GM23338 (cell line): ENCODE measurements around the gene FTO. TPM values are rescaled to one million over a fixed set of nuclear protein-coding genes. Genes with fewer than 3 reads are reported as not detected.

Experiments used
- ATAC-seq: fragments of 200-7000 bp; cut with Tn5 transposase; 3 replicates; pipeline ENCODE4 v1.9.1; 2020
- DNase-seq: peaks from one replicate; pipeline ENCODE4 v3.0.0-alpha.2; 2015; ENCODE audit warnings: low spot score
- H2AFZ ChIP-seq: fragments of 200-600 bp; sonication (generic); 2 replicates; pipeline ENCODE4 v1.8.0; 2016; ENCODE audit warnings: antibody characterized with exemption, mild to moderate bottlenecking, moderate library complexity
- H3F3A ChIP-seq: fragments of 200-600 bp; sonication (generic); replicated peaks from 2 replicates; pipeline ENCODE4 v1.8.0; 2017; ENCODE audit warnings: antibody characterized with exemption, mixed run types, low read depth
- H3K27ac ChIP-seq: fragments of 200-600 bp; sonication (generic); 2 replicates; pipeline ENCODE4 v1.6.1; 2016; ENCODE audit warnings: low read depth
- H3K27me3 ChIP-seq: fragments of 200-600 bp; sonication (generic); 2 replicates; pipeline ENCODE4 v1.8.0; 2016; ENCODE audit warnings: mild to moderate bottlenecking, mixed run types, moderate library complexity; ENCODE audit not compliant: insufficient read depth
- H3K36me3 ChIP-seq: fragments of 200-600 bp; sonication (generic); 2 replicates; pipeline ENCODE4 v1.8.0; 2016; ENCODE audit warnings: mild to moderate bottlenecking; ENCODE audit not compliant: insufficient read depth
- H3K4me1 ChIP-seq: fragments of 200-600 bp; sonication (generic); 2 replicates; pipeline ENCODE4 v1.8.0; 2016; ENCODE audit warnings: mild to moderate bottlenecking, moderate library complexity; ENCODE audit not compliant: insufficient read depth
- H3K4me2 ChIP-seq: fragments of 200-600 bp; sonication (generic); 2 replicates; pipeline ENCODE4 v1.7.1; 2017; ENCODE audit warnings: mixed run types
- H3K4me3 ChIP-seq: fragments of 200-600 bp; sonication (generic); 2 replicates; pipeline ENCODE4 v1.6.1; 2016; ENCODE audit warnings: mixed run types
- H3K79me2 ChIP-seq: fragments of 200-600 bp; sonication (generic); replicated peaks from 2 replicates; pipeline ENCODE4 v1.8.0; 2017; ENCODE audit warnings: mild to moderate bottlenecking; ENCODE audit not compliant: insufficient read depth
- H3K9me2 ChIP-seq: fragments of 200-600 bp; sonication (generic); 2 replicates; pipeline ENCODE4 v1.8.0; 2017; ENCODE audit not compliant: insufficient read depth
- H4K20me1 ChIP-seq: fragments of 200-600 bp; sonication (generic); replicated peaks from 2 replicates; pipeline ENCODE4 v1.8.0; 2017; ENCODE audit warnings: mild to moderate bottlenecking; ENCODE audit not compliant: insufficient read depth
- H3K27ac Mint-ChIP-seq: 2 replicates; pipeline ENCODE4 v1.8.0; 2020; ENCODE audit warnings: inconsistent platforms, mild to moderate bottlenecking, moderate library complexity, mixed read lengths
- H3K27me3 Mint-ChIP-seq: 3 replicates; pipeline ENCODE4 v1.8.0; 2022; ENCODE audit warnings: low read depth, mild to moderate bottlenecking, moderate library complexity, mixed read lengths, inconsistent platforms; ENCODE audit not compliant: insufficient read depth, poor library complexity
- H3K36me3 Mint-ChIP-seq: 3 replicates; pipeline ENCODE4 v1.8.0; 2021; ENCODE audit warnings: low read depth, mild to moderate bottlenecking, inconsistent platforms, moderate library complexity, mixed read lengths
- H3K4me1 Mint-ChIP-seq: 3 replicates; pipeline ENCODE4 v1.8.0; 2020; ENCODE audit warnings: mild to moderate bottlenecking, inconsistent platforms, mixed read lengths
- H3K4me3 Mint-ChIP-seq: 3 replicates; pipeline ENCODE4 v1.8.0; 2021; ENCODE audit warnings: moderate library complexity, mild to moderate bottlenecking, inconsistent platforms, mixed read lengths
- H3K9me3 Mint-ChIP-seq: 3 replicates; pipeline ENCODE4 v1.8.0; 2020; ENCODE audit warnings: moderate library complexity, mild to moderate bottlenecking, inconsistent platforms, mixed read lengths
- CREB1 ChIP-seq: fragments of 250-450 bp; sonication (Bioruptor Pico); IDR thresholded peaks from 2 replicates; pipeline ENCODE4 v1.5.0; 2020; ENCODE audit warnings: low read depth, mild to moderate bottlenecking, moderate library complexity
- EZH2 ChIP-seq: fragments of 200-600 bp; sonication (generic); IDR thresholded peaks from one replicate; pipeline ENCODE4 v1.8.0; 2017; ENCODE audit warnings: antibody characterized with exemption, mild to moderate bottlenecking, low read depth; ENCODE audit not compliant: unreplicated experiment
- EZH2phosphoT487 ChIP-seq: fragments of 200-600 bp; sonication (generic); IDR thresholded peaks from one replicate; pipeline ENCODE4 v1.8.1; 2018; ENCODE audit warnings: antibody characterized with exemption; ENCODE audit not compliant: unreplicated experiment
- JUNB ChIP-seq: IDR thresholded peaks from one replicate; pipeline ENCODE4 v1.6.1; 2016; ENCODE audit warnings: antibody characterized with exemption; ENCODE audit not compliant: unreplicated experiment
- POLR2AphosphoS5 ChIP-seq: IDR thresholded peaks from 2 replicates; pipeline ENCODE4 v1.6.1; 2016; ENCODE audit warnings: antibody characterized with exemption, low read depth
- STAT1 ChIP-seq: IDR thresholded peaks from one replicate; pipeline ENCODE4 v1.6.1; 2016; ENCODE audit warnings: antibody characterized with exemption; ENCODE audit not compliant: unreplicated experiment
- ZNF331 ChIP-seq: fragments of 250-450 bp; sonication (Bioruptor Pico); IDR thresholded peaks from 2 replicates; pipeline ENCODE4 v1.5.0; 2020; ENCODE audit warnings: low read depth, mild to moderate bottlenecking, moderate library complexity
- polyA plus RNA-seq: library from polyadenylated mRNA; unstranded; fragments of >200 nt; fragmentation: Nextera tagmentation; extraction: Ambion mirVana; gene quantifications from 2 replicates; pipeline ENCODE4 v1.2.1, GENCODE V29; 2016
- total RNA-seq: library from RNA; depleted of rRNA; stranded (reverse); fragments of >200 nt; shearing (Covaris generic); gene quantifications from 2 replicates; pipeline ENCODE4 v1.2.3, GENCODE V29; 2014
- TF ChIP-seq, protein P1 (sequence below): IDR thresholded peaks from one replicate; pipeline ENCODE4 v1.6.1; 2018; ENCODE audit warnings: antibody characterized with exemption; ENCODE audit not compliant: unreplicated experiment
- TF ChIP-seq, protein P2 (sequence below): fragments of 250-450 bp; sonication (Bioruptor Pico); IDR thresholded peaks from 2 replicates; pipeline ENCODE4 v1.5.0; 2020; ENCODE audit warnings: mild to moderate bottlenecking, moderate library complexity

FTO gene
- total and polyA plus RNA-seq, 2 experiments from 2014 or later = 17.7 to 69.6 TPM

DNA sequence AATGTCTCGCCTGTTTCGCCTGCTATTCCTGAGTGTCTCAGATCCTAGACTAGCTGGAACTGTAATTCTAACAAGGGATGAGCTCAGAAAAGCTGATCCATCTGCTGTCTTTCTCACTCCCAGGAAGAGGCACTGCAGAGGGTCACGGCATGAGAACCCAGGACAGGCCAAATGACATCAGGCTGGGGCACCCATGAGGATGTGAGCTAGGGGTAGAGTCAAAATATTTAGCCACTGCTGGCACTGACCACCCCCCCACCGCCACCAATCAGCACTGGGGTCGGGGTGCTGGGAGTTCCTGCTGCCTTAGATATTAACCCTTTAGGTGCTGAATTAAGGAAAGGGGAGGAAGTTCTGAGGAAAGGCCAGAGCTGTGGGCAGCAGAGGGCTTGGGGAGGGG lies 470.2 kb downstream of the FTO start (continued):
- TF ChIP-seq EZH2phosphoT487 (no peak), POLR2AphosphoS5 (no peak), EZH2 (no peak), STAT1 (no peak), ZNF331 (CRISPR knock-in tag) (no peak), CREB1 (CRISPR knock-in tag) (no peak), JUNB (no peak)
- TF ChIP-seq, protein P1, sequence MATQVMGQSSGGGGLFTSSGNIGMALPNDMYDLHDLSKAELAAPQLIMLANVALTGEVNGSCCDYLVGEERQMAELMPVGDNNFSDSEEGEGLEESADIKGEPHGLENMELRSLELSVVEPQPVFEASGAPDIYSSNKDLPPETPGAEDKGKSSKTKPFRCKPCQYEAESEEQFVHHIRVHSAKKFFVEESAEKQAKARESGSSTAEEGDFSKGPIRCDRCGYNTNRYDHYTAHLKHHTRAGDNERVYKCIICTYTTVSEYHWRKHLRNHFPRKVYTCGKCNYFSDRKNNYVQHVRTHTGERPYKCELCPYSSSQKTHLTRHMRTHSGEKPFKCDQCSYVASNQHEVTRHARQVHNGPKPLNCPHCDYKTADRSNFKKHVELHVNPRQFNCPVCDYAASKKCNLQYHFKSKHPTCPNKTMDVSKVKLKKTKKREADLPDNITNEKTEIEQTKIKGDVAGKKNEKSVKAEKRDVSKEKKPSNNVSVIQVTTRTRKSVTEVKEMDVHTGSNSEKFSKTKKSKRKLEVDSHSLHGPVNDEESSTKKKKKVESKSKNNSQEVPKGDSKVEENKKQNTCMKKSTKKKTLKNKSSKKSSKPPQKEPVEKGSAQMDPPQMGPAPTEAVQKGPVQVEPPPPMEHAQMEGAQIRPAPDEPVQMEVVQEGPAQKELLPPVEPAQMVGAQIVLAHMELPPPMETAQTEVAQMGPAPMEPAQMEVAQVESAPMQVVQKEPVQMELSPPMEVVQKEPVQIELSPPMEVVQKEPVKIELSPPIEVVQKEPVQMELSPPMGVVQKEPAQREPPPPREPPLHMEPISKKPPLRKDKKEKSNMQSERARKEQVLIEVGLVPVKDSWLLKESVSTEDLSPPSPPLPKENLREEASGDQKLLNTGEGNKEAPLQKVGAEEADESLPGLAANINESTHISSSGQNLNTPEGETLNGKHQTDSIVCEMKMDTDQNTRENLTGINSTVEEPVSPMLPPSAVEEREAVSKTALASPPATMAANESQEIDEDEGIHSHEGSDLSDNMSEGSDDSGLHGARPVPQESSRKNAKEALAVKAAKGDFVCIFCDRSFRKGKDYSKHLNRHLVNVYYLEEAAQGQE = no peak

DNA sequence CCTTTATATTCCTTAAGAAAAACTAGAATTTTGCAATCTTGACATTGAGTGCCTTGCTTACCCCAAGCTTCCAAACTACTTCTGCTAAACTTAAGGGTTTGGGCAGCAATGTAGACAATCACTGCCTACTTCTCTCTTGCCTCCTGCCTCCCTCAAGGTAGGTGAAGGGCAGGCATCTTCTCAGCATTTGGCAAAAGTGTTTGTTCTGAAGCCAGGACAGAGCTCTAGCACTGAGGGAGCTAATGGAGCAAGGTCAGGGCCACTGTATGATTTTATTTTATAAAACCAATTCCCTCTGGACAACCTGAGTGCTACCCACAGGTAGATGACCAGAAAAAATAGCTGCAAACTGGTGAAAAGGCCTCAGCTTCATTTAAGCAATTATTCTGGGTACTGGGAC lies 470.8 kb downstream of the FTO start:
- Mint-ChIP-seq H3K27me3 (peaks cover 10% of the 10 kb centered on the region), H3K36me3 (no peaks in the 10 kb centered on the region), H3K9me3 (no peaks in the 10 kb centered on the region), H3K4me3 (no peak overlapping the region), H3K27ac (no peak overlapping the region), H3K4me1 (peaks cover 55% of the 10 kb centered on the region)
- no peak for ATAC-seq
- DNase-seq = no peak
- no peaks in the 10 kb centered on the region for H3K36me3 ChIP-seq
- no peaks in the 10 kb centered on the region for H3K27me3 ChIP-seq
- H3K4me2 ChIP-seq = no peak overlapping the region
- H3K27ac ChIP-seq = no peak overlapping the region
- no peaks in the 10 kb centered on the region for H4K20me1 ChIP-seq
- no peak overlapping the region for H3K4me3 ChIP-seq
- H3K4me1 ChIP-seq = peaks cover 31% of the 10 kb centered on the region
- H2AFZ ChIP-seq = peak overlapping the region; percentile 49; the same call in 1 of the 2 replicates
- no peaks in the 10 kb centered on the region for H3K79me2 ChIP-seq
- H3K9me2 ChIP-seq = no peaks in the 10 kb centered on the region
- TF ChIP-seq STAT1 (no peak), EZH2 (no peak), CREB1 (CRISPR knock-in tag) (no peak)
- TF ChIP-seq, protein P1 = no peak
- TF ChIP-seq, protein P2, sequence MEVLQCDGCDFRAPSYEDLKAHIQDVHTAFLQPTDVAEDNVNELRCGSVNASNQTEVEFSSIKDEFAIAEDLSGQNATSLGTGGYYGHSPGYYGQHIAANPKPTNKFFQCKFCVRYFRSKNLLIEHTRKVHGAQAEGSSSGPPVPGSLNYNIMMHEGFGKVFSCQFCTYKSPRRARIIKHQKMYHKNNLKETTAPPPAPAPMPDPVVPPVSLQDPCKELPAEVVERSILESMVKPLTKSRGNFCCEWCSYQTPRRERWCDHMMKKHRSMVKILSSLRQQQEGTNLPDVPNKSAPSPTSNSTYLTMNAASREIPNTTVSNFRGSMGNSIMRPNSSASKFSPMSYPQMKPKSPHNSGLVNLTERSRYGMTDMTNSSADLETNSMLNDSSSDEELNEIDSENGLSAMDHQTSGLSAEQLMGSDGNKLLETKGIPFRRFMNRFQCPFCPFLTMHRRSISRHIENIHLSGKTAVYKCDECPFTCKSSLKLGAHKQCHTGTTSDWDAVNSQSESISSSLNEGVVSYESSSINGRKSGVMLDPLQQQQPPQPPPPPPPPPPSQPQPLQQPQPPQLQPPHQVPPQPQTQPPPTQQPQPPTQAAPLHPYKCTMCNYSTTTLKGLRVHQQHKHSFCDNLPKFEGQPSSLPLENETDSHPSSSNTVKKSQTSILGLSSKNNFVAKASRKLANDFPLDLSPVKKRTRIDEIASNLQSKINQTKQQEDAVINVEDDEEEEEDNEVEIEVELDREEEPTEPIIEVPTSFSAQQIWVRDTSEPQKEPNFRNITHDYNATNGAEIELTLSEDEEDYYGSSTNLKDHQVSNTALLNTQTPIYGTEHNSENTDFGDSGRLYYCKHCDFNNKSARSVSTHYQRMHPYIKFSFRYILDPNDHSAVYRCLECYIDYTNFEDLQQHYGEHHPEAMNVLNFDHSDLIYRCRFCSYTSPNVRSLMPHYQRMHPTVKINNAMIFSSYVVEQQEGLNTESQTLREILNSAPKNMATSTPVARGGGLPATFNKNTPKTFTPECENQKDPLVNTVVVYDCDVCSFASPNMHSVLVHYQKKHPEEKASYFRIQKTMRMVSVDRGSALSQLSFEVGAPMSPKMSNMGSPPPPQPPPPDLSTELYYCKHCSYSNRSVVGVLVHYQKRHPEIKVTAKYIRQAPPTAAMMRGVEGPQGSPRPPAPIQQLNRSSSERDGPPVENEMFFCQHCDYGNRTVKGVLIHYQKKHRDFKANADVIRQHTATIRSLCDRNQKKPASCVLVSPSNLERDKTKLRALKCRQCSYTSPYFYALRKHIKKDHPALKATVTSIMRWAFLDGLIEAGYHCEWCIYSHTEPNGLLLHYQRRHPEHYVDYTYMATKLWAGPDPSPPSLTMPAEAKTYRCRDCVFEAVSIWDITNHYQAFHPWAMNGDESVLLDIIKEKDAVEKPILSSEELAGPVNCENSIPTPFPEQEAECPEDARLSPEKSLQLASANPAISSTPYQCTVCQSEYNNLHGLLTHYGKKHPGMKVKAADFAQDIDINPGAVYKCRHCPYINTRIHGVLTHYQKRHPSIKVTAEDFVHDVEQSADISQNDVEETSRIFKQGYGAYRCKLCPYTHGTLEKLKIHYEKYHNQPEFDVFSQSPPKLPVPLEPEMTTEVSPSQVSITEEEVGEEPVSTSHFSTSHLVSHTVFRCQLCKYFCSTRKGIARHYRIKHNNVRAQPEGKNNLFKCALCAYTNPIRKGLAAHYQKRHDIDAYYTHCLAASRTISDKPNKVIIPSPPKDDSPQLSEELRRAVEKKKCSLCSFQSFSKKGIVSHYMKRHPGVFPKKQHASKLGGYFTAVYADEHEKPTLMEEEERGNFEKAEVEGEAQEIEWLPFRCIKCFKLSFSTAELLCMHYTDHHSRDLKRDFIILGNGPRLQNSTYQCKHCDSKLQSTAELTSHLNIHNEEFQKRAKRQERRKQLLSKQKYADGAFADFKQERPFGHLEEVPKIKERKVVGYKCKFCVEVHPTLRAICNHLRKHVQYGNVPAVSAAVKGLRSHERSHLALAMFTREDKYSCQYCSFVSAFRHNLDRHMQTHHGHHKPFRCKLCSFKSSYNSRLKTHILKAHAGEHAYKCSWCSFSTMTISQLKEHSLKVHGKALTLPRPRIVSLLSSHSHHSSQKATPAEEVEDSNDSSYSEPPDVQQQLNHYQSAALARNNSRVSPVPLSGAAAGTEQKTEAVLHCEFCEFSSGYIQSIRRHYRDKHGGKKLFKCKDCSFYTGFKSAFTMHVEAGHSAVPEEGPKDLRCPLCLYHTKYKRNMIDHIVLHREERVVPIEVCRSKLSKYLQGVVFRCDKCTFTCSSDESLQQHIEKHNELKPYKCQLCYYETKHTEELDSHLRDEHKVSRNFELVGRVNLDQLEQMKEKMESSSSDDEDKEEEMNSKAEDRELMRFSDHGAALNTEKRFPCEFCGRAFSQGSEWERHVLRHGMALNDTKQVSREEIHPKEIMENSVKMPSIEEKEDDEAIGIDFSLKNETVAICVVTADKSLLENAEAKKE = no peak
- no peaks in the 10 kb centered on the region for H3F3A ChIP-seq
